Measurements from ENCODE around the gene C3orf33.

Gene C3orf33

DNA sequence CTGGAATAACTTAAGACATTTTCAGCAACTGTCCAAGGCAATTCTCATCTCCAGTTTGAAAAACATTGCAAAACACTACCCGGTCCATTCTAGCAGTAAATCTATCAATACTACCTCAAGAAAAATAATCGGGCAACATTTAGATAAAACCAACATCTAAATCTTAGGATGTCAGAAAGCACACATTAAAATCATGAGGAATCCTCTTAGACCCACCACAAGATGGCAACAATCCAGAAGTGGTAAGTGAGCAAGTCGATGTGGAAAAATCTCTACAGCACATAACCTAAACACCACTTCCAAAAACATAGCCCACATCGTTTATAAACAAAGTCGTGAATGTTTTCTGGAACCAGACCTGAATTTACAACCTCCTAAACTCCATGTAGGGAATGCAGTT, 66.9 kb downstream of the C3orf33 start:
- no peak for ATAC-seq
- Mint-ChIP-seq H3K36me3 (ENCODE audit: low read depth) (no peaks in the 10 kb centered on the region), H3K27me3 (peaks cover 35% of the 10 kb centered on the region), H3K27ac (no peak overlapping the region), H3K4me3 (no peak overlapping the region), H3K9me3 (no peaks in the 10 kb centered on the region), H3K4me1 (peaks cover 9% of the 10 kb centered on the region)
- no peak for DNase-seq

DNA sequence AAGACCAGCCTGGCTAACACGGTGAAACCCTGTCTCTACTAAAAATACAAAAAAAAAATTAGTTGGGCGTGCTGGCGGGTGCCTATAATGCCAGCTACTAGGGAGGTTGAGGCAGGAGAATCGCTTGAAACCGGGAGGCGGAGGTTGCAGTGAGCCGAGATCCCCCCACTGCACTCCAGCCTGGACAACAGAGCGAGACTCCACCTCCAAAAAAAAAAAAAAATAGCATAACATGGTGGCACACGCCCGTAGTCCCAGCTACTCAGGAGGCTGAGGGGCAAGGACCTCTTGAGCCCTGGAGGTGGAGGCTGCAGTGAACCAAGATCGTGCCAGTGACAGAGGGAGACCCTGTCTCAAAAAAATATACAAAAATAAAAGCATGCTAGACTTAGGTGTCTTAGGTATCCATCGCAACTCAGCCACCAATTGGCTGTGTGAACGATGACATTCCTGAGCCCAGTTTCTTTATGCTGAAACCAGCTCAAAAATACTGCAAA, 67.5 kb downstream of the C3orf33 start:
- Mint-ChIP-seq H3K4me1 (peaks cover 5% of the 10 kb centered on the region), H3K27me3 (peaks cover 30% of the 10 kb centered on the region)
- no peak for ATAC-seq

DNA sequence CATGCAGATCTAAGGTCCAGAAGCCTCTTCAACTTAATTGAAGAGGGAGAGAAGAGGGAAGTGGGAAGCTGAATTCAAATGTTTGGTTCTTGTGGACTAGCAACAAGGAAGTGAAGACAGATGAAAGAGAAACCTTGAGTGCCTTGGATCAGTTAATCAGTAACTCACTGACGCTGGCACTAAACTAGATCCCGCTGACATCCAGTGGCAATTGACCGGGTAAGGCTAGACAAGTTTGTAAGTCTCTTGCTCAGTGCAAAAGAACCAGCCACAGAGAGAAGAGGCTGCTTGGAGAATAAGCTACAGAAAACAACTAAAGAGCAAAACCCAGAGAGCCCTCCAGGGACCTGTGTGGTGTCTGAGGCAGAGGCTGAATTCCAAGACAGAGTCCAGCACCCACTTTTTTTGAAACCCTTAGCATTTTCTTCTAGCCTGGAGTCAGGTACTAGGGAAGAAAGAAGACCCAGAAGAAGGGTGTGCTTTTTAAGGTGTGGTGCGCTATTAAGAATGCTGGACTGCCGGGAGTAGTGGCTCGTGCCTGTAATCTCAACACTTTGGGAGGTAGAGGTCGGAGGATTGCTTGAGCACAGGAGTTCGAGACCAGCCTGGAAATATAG, 68.1 kb downstream of the C3orf33 start:
- H3K4me1 Mint-ChIP-seq, result peaks cover under 1% of the 10 kb centered on the region
- H3K4me3 Mint-ChIP-seq, result no peak overlapping the region
- H3K27ac Mint-ChIP-seq, result no peak overlapping the region
- ATAC-seq (no peak), DNase-seq (no peak)
- peaks cover 25% of the 10 kb centered on the region for H3K27me3 Mint-ChIP-seq
- no peaks in the 10 kb centered on the region for H3K9me3 Mint-ChIP-seq
- H3K36me3 Mint-ChIP-seq (ENCODE audit: low read depth), result no peaks in the 10 kb centered on the region

More for the DNA sequence above, 67.5 kb downstream of the C3orf33 start:
- H3K27ac Mint-ChIP-seq, result no peak overlapping the region
- H3K4me3 Mint-ChIP-seq, result no peak overlapping the region
- H3K36me3 Mint-ChIP-seq (ENCODE audit: low read depth), result no peaks in the 10 kb centered on the region
- no peaks in the 10 kb centered on the region for H3K9me3 Mint-ChIP-seq
- DNase-seq, result no peak

DNA sequence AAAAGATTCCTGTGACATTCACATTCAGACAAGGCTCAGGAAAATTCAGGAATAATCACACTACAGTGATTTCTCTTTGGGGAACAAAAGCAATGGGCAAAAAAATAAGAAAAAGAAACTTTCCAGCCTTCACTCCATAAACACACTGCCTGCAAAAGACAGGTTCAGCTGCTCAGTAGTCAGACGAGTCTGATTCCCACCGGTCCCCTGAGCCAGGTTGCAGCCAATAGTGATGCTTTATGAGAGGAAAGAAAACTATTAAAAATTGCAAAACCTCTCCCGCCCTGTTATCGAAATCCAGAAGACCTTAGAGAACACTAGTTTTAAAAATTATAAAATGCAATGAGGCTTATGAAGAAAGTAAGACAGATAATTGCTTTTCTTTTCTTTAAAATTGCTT, 69.7 kb downstream of the C3orf33 start:
- Mint-ChIP-seq H3K27ac (no peak overlapping the region), H3K4me3 (no peak overlapping the region), H3K27me3 (peaks cover 21% of the 10 kb centered on the region), H3K36me3 (ENCODE audit: low read depth) (no peaks in the 10 kb centered on the region), H3K4me1 (no peaks in the 10 kb centered on the region), H3K9me3 (no peaks in the 10 kb centered on the region)
- DNase-seq, result no peak
- ATAC-seq, result no peak

- Mint-ChIP-seq H3K4me1 (no peaks in the 10 kb centered on the region), H3K4me3 (no peak overlapping the region), H3K27ac (no peak overlapping the region), H3K9me3 (no peaks in the 10 kb centered on the region), H3K36me3 (ENCODE audit: low read depth) (no peaks in the 10 kb centered on the region), H3K27me3 (peaks cover 10% of the 10 kb centered on the region)
- DNase-seq, result no peak
- no peak for ATAC-seq
Observed at GRCh38 chr3:155730843-155731242, 75.2 kb downstream of the C3orf33 start.

DNA sequence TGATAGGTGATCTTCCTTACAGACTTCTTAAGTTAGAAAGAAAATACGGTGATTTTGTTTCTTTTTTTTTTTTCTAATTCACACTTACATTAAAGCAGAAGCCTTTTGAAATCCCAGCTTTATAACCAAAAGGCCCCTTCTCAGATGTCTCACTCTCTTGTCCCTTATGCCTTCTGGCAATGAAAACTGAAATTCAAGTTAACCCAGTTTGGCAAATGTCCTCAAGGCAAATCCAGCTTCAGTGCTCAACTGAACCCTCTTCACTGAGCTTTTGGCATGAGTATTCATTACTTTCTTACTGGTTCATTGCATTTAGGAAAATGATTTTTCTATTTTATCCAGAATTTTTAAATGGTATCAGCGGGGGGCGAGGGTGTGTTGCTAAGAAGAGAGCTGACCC, 78.2 kb downstream of the C3orf33 start:
- H3K27ac Mint-ChIP-seq, result no peak overlapping the region
- no peaks in the 10 kb centered on the region for H3K4me1 Mint-ChIP-seq
- no peak overlapping the region for H3K4me3 Mint-ChIP-seq
- ATAC-seq (no peak), DNase-seq (no peak)
- H3K9me3 Mint-ChIP-seq, result no peaks in the 10 kb centered on the region
- peaks cover 7% of the 10 kb centered on the region for H3K27me3 Mint-ChIP-seq
- H3K36me3 Mint-ChIP-seq (ENCODE audit: low read depth), result no peaks in the 10 kb centered on the region

DNA sequence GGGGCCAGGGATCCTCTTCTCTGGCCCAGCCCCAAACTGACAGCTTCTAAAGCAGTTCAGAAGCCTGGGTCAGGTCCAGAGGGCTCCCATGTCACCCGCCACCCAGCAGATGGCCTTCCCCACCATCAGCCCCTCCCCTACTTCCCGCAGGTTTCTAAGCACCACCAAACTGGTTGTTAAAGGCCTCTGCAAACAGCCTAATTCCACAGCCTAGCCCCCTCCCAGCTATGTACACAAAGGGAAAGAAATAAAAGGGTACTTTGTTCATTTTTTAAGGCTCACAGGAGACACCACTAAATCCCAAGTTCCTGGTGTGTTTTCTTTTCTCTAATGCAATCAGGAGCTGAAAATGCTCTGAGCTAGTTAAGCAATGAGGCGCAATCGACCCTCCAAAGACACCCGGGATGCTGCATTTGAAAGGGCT, 91.8 kb downstream of the C3orf33 start:
- ATAC-seq, result no peak
- Mint-ChIP-seq H3K4me1 (no peaks in the 10 kb centered on the region), H3K27me3 (no peaks in the 10 kb centered on the region), H3K4me3 (no peak overlapping the region), H3K27ac (no peak overlapping the region), H3K9me3 (peaks cover 4% of the 10 kb centered on the region), H3K36me3 (ENCODE audit: low read depth) (no peaks in the 10 kb centered on the region)
- DNase-seq, result no peak
